ENCODE results near the gene ARSI. TPM values are rescaled to one million over a fixed set of nuclear protein-coding genes. Genes with fewer than 3 reads are reported as not detected.

Gene ARSI
- total RNA-seq, 2 donors from 2014 or later = 0.26 TPM; not detected in 1

- no peak for ATAC-seq
- H3K4me1 ChIP-seq = peaks cover 7% of the 10 kb centered on the region
- H3K27ac ChIP-seq = no peak overlapping the region
- TF ChIP-seq, protein P1, sequence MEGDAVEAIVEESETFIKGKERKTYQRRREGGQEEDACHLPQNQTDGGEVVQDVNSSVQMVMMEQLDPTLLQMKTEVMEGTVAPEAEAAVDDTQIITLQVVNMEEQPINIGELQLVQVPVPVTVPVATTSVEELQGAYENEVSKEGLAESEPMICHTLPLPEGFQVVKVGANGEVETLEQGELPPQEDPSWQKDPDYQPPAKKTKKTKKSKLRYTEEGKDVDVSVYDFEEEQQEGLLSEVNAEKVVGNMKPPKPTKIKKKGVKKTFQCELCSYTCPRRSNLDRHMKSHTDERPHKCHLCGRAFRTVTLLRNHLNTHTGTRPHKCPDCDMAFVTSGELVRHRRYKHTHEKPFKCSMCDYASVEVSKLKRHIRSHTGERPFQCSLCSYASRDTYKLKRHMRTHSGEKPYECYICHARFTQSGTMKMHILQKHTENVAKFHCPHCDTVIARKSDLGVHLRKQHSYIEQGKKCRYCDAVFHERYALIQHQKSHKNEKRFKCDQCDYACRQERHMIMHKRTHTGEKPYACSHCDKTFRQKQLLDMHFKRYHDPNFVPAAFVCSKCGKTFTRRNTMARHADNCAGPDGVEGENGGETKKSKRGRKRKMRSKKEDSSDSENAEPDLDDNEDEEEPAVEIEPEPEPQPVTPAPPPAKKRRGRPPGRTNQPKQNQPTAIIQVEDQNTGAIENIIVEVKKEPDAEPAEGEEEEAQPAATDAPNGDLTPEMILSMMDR (IDR thresholded peaks at IDR 0.05) = no peak
- TF ChIP-seq POLR2A (IDR thresholded peaks at IDR 0.05) = no peak
- DNase-seq = no peak
- H3K9me3 ChIP-seq = no peaks in the 10 kb centered on the region
- no peaks in the 10 kb centered on the region for H3K27me3 ChIP-seq
- H3K36me3 ChIP-seq (replicated peaks in 1 of 2; ENCODE audit: insufficient read depth in 1 of 2, low read depth in 2 of 2) = no peaks in the 10 kb centered on the region
- H3K4me3 ChIP-seq = no peak overlapping the region
- 61 to 96% methylated on average over 3 of the region's 3 CpGs for WGBS, 2 donors
- intact Hi-C loops (cut with DNase I) = no loop called here
Observed at GRCh38 chr5:150316320-150316719, 13.6 kb upstream of the ARSI start.

GRCh38 chr5:150315245-150315644 is 12.5 kb upstream of the ARSI start:
- TF ChIP-seq, protein P1 (IDR thresholded peaks at IDR 0.05) = no peak
- no peak for TF ChIP-seq POLR2A (IDR thresholded peaks at IDR 0.05)
- intact Hi-C loops (cut with DNase I) = no loop called here
- WGBS, 2 donors = 76 to 81% methylated on average over 4 of the region's 4 CpGs
- H3K4me3 ChIP-seq = no peak overlapping the region
- DNase-seq = no peak
- no peaks in the 10 kb centered on the region for H3K9me3 ChIP-seq
- H3K27ac ChIP-seq = no peak overlapping the region
- ATAC-seq = no peak
- peaks cover 4% of the 10 kb centered on the region for H3K4me1 ChIP-seq
- no peaks in the 10 kb centered on the region for H3K36me3 ChIP-seq (replicated peaks in 1 of 2; ENCODE audit: insufficient read depth in 1 of 2, low read depth in 2 of 2)
- H3K27me3 ChIP-seq = no peaks in the 10 kb centered on the region

GRCh38 chr5:150313921-150314716 is 11.4 kb upstream of the ARSI start:
- no peaks in the 10 kb centered on the region for H3K36me3 ChIP-seq (replicated peaks in 1 of 2; ENCODE audit: insufficient read depth in 1 of 2, low read depth in 2 of 2)
- no peak for DNase-seq
- H3K4me1 ChIP-seq = no peaks in the 10 kb centered on the region
- intact Hi-C loops (cut with DNase I) = no loop called here
- no peaks in the 10 kb centered on the region for H3K27me3 ChIP-seq
- no peak for ATAC-seq
- H3K9me3 ChIP-seq = no peaks in the 10 kb centered on the region
- H3K4me3 ChIP-seq = no peak overlapping the region
- WGBS, 2 donors = 70 to 92% methylated on average over 6 of the region's 6 CpGs
- TF ChIP-seq POLR2A (IDR thresholded peaks at IDR 0.05) = no peak
- TF ChIP-seq, protein P1 (IDR thresholded peaks at IDR 0.05) = no peak
- H3K27ac ChIP-seq = no peak overlapping the region

DNA sequence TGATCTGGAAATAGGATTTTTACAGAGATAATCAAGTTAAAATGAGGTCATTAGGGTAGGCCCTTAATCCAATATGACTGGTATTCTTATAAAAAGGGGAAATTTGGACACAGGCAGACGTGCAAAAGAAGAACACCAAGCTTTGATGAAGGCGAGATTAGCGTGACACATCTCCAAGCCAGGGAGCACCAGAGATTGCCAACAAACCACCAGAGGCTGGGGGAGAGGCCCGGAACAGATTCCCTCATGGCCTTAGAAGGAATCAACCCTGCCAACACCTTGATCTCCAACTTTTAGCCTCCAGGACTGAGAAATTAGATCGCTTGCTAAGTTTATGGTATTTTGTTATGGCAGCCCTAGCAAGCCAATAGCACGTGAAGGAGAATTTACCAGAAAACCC is 10.8 kb upstream of the ARSI start:
- Histone ChIP-seq H3K4me1 (no peaks in the 10 kb centered on the region), H3K4me3 (no peak overlapping the region), H3K27me3 (no peaks in the 10 kb centered on the region), H3K27ac (no peak overlapping the region), H3K9me3 (no peaks in the 10 kb centered on the region), H3K36me3 (replicated peaks in 1 of 2; ENCODE audit: insufficient read depth in 1 of 2, low read depth in 2 of 2) (no peaks in the 10 kb centered on the region)
- WGBS, 2 donors = 78 to 83% methylated on average over 6 of the region's 6 CpGs
- intact Hi-C loops (cut with DNase I) = no loop called here
- no peak for TF ChIP-seq POLR2A (IDR thresholded peaks at IDR 0.05)
- TF ChIP-seq, protein P1 (IDR thresholded peaks at IDR 0.05) = no peak
- ATAC-seq = no peak
- DNase-seq = no peak

DNA sequence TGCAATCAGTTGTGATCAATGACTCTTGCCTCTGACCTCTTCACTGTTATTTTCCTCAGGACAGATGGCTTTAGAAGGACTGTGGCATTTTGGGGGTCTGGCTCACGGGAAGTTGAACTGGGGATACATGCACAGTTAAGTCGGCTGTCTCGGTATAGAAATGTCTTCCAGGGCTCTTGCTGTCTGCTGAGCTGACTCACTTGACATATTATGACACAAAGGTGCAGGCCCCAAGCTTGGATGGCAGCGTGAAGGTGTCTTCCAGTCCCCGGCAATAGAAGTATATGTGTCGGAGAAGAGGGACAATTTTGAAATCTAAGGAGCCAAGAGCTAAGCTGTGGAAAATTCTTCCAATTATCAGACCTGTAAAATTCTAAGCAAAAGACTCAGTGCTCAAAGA is 9.8 kb upstream of the ARSI start:
- H3K27ac ChIP-seq = no peak overlapping the region

More for the DNA sequence above, 9.8 kb upstream of the ARSI start:
- intact Hi-C loops (cut with DNase I) = no loop called here
- Histone ChIP-seq H3K36me3 (replicated peaks in 1 of 2; ENCODE audit: insufficient read depth in 1 of 2, low read depth in 2 of 2) (no peaks in the 10 kb centered on the region), H3K4me1 (no peaks in the 10 kb centered on the region), H3K27me3 (no peaks in the 10 kb centered on the region), H3K4me3 (no peak overlapping the region), H3K9me3 (no peaks in the 10 kb centered on the region)
- ATAC-seq = no peak
- 92 to 93% methylated on average over 6 of the region's 6 CpGs for WGBS, 2 donors
- TF ChIP-seq, protein P1 (IDR thresholded peaks at IDR 0.05) = no peak
- TF ChIP-seq POLR2A (IDR thresholded peaks at IDR 0.05) = no peak
- DNase-seq = no peak
